Measurements from ENCODE around the gene TMEM198. TPM values are rescaled to one million over a fixed set of nuclear protein-coding genes. Genes with fewer than 3 reads are reported as not detected.
A peak's percentile ranks its signal among the peaks of the same experiment; 100 is the strongest.

TMEM198 gene
- total and polyA plus RNA-seq, 2 experiments from 2014 or later = 8.0 to 10.4 TPM

- H3K27me3 ChIP-seq = no peaks in the 10 kb centered on the region
- peaks cover 10% of the 10 kb centered on the region for H4K20me1 ChIP-seq (ENCODE audit: insufficient read depth, poor library complexity, severe bottlenecking)
- H2AFZ ChIP-seq = no peak overlapping the region
- TF ChIP-seq CTCF (IDR thresholded peaks at IDR 0.05; ENCODE audit: poor library complexity) (no peak), EZH2 (IDR thresholded peaks at IDR 0.05; ENCODE audit: borderline replicate concordance) (no peak), EZH2phosphoT487 (IDR thresholded peaks at IDR 0.05; ENCODE audit: low read depth, severe bottlenecking, unreplicated experiment) (no peak)
- no peak for DNase-seq (ENCODE audit: low spot score)
- no peak overlapping the region for H3K27ac ChIP-seq
- H3K9me3 ChIP-seq (ENCODE audit: low read depth) = no peaks in the 10 kb centered on the region
- H3K4me3 ChIP-seq = no peak overlapping the region
- 93% methylated on average over 35 of the region's 35 CpGs for WGBS (ENCODE audit: low lambda C conversion rate, missing lambda C conversion rate)
- H3K9me2 ChIP-seq (replicated peaks; ENCODE audit: insufficient read depth) = no peaks in the 10 kb centered on the region
- H3K4me2 ChIP-seq = no peak overlapping the region
- peaks cover 15% of the 10 kb centered on the region for H3K79me2 ChIP-seq
- no peaks in the 10 kb centered on the region for H3K36me3 ChIP-seq (replicated peaks; ENCODE audit: insufficient read depth, low read depth)
- H3K4me1 ChIP-seq (ENCODE audit: insufficient read depth) = peaks cover 17% of the 10 kb centered on the region
Measured at GRCh38 chr2:219567791-219568361, 24.0 kb downstream of the TMEM198 start.

GRCh38 chr2:219569041-219569440 lies 25.2 kb downstream of the TMEM198 start:
- no peak overlapping the region for H3K27ac ChIP-seq
- peaks cover 10% of the 10 kb centered on the region for H4K20me1 ChIP-seq (ENCODE audit: insufficient read depth, poor library complexity, severe bottlenecking)
- no peak overlapping the region for H3K4me3 ChIP-seq
- no peaks in the 10 kb centered on the region for H3K9me2 ChIP-seq (replicated peaks; ENCODE audit: insufficient read depth)
- no peaks in the 10 kb centered on the region for H3K36me3 ChIP-seq (replicated peaks; ENCODE audit: insufficient read depth, low read depth)
- no peaks in the 10 kb centered on the region for H3K27me3 ChIP-seq
- H3K4me2 ChIP-seq = no peak overlapping the region
- H2AFZ ChIP-seq = no peak overlapping the region
- no peaks in the 10 kb centered on the region for H3K9me3 ChIP-seq (ENCODE audit: low read depth)
- DNase-seq (ENCODE audit: low spot score) = no peak
- 76% methylated on average over 6 of the region's 6 CpGs for WGBS (ENCODE audit: low lambda C conversion rate, missing lambda C conversion rate)
- H3K79me2 ChIP-seq = peaks cover 15% of the 10 kb centered on the region
- H3K4me1 ChIP-seq (ENCODE audit: insufficient read depth) = peaks cover 17% of the 10 kb centered on the region
- TF ChIP-seq EZH2phosphoT487 (IDR thresholded peaks at IDR 0.05; ENCODE audit: low read depth, severe bottlenecking, unreplicated experiment) (no peak), CTCF (IDR thresholded peaks at IDR 0.05; ENCODE audit: poor library complexity) (no peak), EZH2 (IDR thresholded peaks at IDR 0.05; ENCODE audit: borderline replicate concordance) (no peak)

GRCh38 chr2:219569635-219570034 lies 25.8 kb downstream of the TMEM198 start:
- Histone ChIP-seq H3K9me3 (ENCODE audit: low read depth) (no peaks in the 10 kb centered on the region), H3K27ac (no peak overlapping the region), H3K4me2 (peak overlapping the region; percentile 75), H3K36me3 (replicated peaks; ENCODE audit: insufficient read depth, low read depth) (no peaks in the 10 kb centered on the region), H3K4me3 (no peak overlapping the region), H2AFZ (no peak overlapping the region), H3K79me2 (peaks cover 15% of the 10 kb centered on the region), H4K20me1 (ENCODE audit: insufficient read depth, poor library complexity, severe bottlenecking) (peaks cover 10% of the 10 kb centered on the region), H3K4me1 (ENCODE audit: insufficient read depth) (peaks cover 17% of the 10 kb centered on the region), H3K9me2 (replicated peaks; ENCODE audit: insufficient read depth) (no peaks in the 10 kb centered on the region), H3K27me3 (no peaks in the 10 kb centered on the region)
- WGBS (ENCODE audit: low lambda C conversion rate, missing lambda C conversion rate) = 75% methylated on average over 6 of the region's 6 CpGs
- no peak for TF ChIP-seq EZH2 (IDR thresholded peaks at IDR 0.05; ENCODE audit: borderline replicate concordance)
- no peak for TF ChIP-seq CTCF (IDR thresholded peaks at IDR 0.05; ENCODE audit: poor library complexity)
- no peak for TF ChIP-seq EZH2phosphoT487 (IDR thresholded peaks at IDR 0.05; ENCODE audit: low read depth, severe bottlenecking, unreplicated experiment)
- DNase-seq (ENCODE audit: low spot score) = no peak
